ENCODE results near the gene LSM12. TPM values are rescaled to one million over a fixed set of nuclear protein-coding genes. Genes with fewer than 3 reads are reported as not detected.

LSM12 gene
- total RNA-seq, 1 experiment from 2014 or later = 128 TPM

DNA sequence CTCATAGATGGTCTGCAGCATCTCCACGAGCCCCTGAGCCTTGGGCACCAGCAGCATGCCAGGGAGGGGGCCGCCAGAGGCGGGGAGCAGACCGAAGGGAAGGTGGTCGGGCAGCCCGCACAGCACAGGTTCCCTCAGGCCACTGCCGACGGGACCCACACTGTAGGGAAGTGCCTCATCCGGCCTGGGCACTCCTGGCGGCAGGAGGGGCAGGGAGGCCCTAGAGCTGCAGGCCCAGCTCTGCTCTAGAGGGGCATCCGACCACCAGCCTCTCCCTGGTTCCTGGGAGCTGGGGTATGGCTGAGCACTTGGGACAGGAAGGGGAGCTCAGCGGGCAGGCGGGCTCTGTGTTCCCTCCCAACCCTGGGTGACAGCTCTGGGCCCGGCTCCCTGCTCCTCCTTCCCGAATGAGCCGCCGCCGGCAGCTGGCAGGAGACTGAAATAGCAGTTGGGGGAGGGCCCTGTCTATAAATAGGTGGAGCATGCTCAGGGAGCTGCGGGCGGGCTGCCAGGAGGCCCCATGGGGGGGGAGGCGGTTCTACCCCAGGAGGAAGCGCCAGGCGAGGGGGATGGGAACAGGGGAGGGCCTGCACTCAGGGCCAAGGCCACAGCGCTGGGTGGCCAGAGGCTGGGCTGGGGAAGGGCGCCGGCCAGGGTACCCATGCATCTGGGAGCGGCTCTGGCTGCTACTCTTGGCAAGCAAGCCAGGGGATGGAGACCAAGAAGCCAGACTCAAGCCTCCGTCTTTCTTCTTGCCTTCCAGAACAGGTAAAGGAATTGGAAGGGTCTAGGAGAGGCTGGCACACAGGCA is 44.6 kb upstream of the LSM12 start:
- Histone ChIP-seq H4K20me1 (ENCODE audit: control insufficient read depth, insufficient read depth, insufficient read length) (no peaks in the 10 kb centered on the region), H2AFZ (ENCODE audit: low read length) (no peak overlapping the region), H3K79me2 (ENCODE audit: insufficient read depth, low read length) (no peaks in the 10 kb centered on the region), H2BK12ac (ENCODE audit: insufficient read length, low read depth, low read length) (no peak overlapping the region), H2BK20ac (ENCODE audit: low read depth, low read length, poor library complexity, severe bottlenecking) (no peak overlapping the region), H3K9me3 (ENCODE audit: control insufficient read depth, low read depth, low read length) (no peaks in the 10 kb centered on the region), H2BK15ac (ENCODE audit: low read depth, low read length) (no peak overlapping the region; the same call in 1 of the 2 replicates), H3K23ac (ENCODE audit: insufficient read length, low read depth, low read length) (no peak overlapping the region), H3K14ac (ENCODE audit: insufficient read depth, low read length) (no peak overlapping the region), H2BK120ac (ENCODE audit: low read depth, low read length, poor library complexity, severe bottlenecking) (no peak overlapping the region), H3T11ph (ENCODE audit: low read length) (no peak overlapping the region), H2AK5ac (ENCODE audit: insufficient read length, low read length) (no peak overlapping the region), H3K9ac (ENCODE audit: extremely low read depth, insufficient read length, low read length) (no peak overlapping the region), H4K91ac (ENCODE audit: insufficient read length, low read depth, low read length) (no peak overlapping the region), H3K23me2 (ENCODE audit: insufficient read length, low read depth, low read length, poor library complexity, severe bottlenecking) (no peaks in the 10 kb centered on the region), H3K27me3 (ENCODE audit: insufficient read depth, low read length) (no peaks in the 10 kb centered on the region), H3K4me1 (ENCODE audit: insufficient read depth, low read length) (peaks cover 5% of the 10 kb centered on the region; the same call in 1 of the 2 replicates), H3K4me2 (ENCODE audit: insufficient read depth, insufficient read length, low read length) (peak overlapping the region; percentile 28), H4K8ac (replicated peaks; ENCODE audit: insufficient read length, low read depth, low read length) (no peak overlapping the region), H3K27ac (ENCODE audit: insufficient read length, low read depth, low read length) (no peak overlapping the region), H3K79me1 (ENCODE audit: insufficient read depth, low read depth, low read length, poor library complexity, severe bottlenecking) (no peaks in the 10 kb centered on the region), H3K18ac (ENCODE audit: insufficient read length, low read depth, low read length) (no peak overlapping the region), H3K4ac (ENCODE audit: low read depth, low read length) (no peak overlapping the region), H3K56ac (ENCODE audit: insufficient read length, low read depth, low read length) (no peak overlapping the region), H2BK5ac (ENCODE audit: insufficient read length, low read length) (no peak overlapping the region), H4K5ac (ENCODE audit: insufficient read length, low read depth, low read length) (no peak overlapping the region)
- peak; percentile 96 for DNase-seq
- WGBS (ENCODE audit: extremely low coverage, insufficient read length, low lambda C conversion rate) = no CpG with 5 or more reads among the region's 28 CpGs
- Mint-ChIP-seq H3K9me3 (no peaks in the 10 kb centered on the region), H3K36me3 (ENCODE audit: insufficient read depth in 1 of 3, low read depth in 3 of 3) (peaks cover 5 to 20% (median 6%) of the 10 kb centered on the region in 3 experiments; a peak in 4 of 7 replicates), H3K27ac (no peak overlapping the region), H3K4me1 (peaks cover 23 to 39% of the 10 kb centered on the region in 2 experiments), H3K4me3 (peak overlapping the region; percentile 40 to 43; a peak in 3 of 5 replicates), H3K27me3 (ENCODE audit: low read depth) (no peaks in the 10 kb centered on the region; the same call in 1 of the 2 replicates)
- TF ChIP-seq, protein P1, sequence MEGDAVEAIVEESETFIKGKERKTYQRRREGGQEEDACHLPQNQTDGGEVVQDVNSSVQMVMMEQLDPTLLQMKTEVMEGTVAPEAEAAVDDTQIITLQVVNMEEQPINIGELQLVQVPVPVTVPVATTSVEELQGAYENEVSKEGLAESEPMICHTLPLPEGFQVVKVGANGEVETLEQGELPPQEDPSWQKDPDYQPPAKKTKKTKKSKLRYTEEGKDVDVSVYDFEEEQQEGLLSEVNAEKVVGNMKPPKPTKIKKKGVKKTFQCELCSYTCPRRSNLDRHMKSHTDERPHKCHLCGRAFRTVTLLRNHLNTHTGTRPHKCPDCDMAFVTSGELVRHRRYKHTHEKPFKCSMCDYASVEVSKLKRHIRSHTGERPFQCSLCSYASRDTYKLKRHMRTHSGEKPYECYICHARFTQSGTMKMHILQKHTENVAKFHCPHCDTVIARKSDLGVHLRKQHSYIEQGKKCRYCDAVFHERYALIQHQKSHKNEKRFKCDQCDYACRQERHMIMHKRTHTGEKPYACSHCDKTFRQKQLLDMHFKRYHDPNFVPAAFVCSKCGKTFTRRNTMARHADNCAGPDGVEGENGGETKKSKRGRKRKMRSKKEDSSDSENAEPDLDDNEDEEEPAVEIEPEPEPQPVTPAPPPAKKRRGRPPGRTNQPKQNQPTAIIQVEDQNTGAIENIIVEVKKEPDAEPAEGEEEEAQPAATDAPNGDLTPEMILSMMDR (conservative IDR thresholded peaks at IDR 0.05) = 0 out of 3 replicates have a peak, but pooled peaks have one; percentile 9

Data from H9 (cell line).